NB4 (cell line): Measurements from ENCODE around the gene CFAP100.

ENCODE experiments used
- DNase-seq: peaks from one replicate; pipeline ENCODE4 v3.0.0; 2010; ENCODE audit warnings: low read depth
- H3K4me3 ChIP-seq: one replicate; pipeline ENCODE4 v1.5.1; 2011; ENCODE audit warnings: mild to moderate bottlenecking, low read depth, low read length, moderate library complexity
- MYC ChIP-seq: IDR thresholded peaks from 2 replicates; pipeline ENCODE4 v1.6.1; 2011; ENCODE audit warnings: low read depth, low read length
- POLR2A ChIP-seq: IDR thresholded peaks from 2 replicates; pipeline ENCODE4 v1.6.1; 2011; ENCODE audit warnings: mild to moderate bottlenecking; ENCODE audit not compliant: insufficient read length; ENCODE audit errors: extremely low read depth
- TF ChIP-seq, protein P1 (sequence below): IDR thresholded peaks from 2 replicates; pipeline ENCODE4 v1.6.1; 2011; ENCODE audit warnings: low read depth, low read length
- TF ChIP-seq, protein P2 (sequence below): IDR thresholded peaks from one replicate; pipeline ENCODE4 v1.5.1; 2012; ENCODE audit warnings: low read depth, low read length

CFAP100 gene

DNA sequence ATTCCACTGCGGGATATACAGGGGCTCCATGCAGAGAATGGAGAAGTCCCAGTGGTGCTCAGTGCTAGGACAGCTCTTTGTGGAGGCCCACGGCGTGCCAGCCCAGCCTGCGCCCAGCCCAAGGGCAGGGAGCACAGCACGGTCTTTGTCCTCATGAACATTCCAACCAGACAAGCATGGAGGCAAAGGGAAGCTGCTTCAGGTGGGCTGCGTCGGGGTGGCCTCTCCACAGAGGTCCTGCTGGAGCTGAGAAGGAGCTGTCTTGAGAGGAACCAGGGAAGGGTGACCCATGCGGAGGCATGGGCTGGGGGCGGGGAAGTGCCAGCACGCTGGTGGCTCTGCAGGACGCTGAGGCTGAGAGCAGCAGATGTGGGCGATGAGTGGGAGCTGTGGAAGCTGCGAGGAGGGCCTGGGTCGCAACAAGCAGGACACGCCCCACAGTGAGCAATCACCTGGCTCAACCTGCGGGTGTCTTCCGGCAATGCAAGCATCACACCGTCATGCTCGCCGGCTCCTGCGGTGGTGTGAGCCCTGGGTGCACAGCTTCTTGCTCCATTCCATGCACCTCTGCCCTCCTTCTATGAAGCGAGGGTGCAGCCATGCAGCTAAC is 23.5 kb upstream of the CFAP100 start:
- no peak overlapping the region for H3K4me3 ChIP-seq
- TF ChIP-seq MYC: no peak
- TF ChIP-seq, protein P1, sequence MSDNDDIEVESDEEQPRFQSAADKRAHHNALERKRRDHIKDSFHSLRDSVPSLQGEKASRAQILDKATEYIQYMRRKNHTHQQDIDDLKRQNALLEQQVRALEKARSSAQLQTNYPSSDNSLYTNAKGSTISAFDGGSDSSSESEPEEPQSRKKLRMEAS: no peak
- TF ChIP-seq, protein P2, sequence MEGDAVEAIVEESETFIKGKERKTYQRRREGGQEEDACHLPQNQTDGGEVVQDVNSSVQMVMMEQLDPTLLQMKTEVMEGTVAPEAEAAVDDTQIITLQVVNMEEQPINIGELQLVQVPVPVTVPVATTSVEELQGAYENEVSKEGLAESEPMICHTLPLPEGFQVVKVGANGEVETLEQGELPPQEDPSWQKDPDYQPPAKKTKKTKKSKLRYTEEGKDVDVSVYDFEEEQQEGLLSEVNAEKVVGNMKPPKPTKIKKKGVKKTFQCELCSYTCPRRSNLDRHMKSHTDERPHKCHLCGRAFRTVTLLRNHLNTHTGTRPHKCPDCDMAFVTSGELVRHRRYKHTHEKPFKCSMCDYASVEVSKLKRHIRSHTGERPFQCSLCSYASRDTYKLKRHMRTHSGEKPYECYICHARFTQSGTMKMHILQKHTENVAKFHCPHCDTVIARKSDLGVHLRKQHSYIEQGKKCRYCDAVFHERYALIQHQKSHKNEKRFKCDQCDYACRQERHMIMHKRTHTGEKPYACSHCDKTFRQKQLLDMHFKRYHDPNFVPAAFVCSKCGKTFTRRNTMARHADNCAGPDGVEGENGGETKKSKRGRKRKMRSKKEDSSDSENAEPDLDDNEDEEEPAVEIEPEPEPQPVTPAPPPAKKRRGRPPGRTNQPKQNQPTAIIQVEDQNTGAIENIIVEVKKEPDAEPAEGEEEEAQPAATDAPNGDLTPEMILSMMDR: no peak
- TF ChIP-seq POLR2A: no peak
- DNase-seq: no peak

DNA sequence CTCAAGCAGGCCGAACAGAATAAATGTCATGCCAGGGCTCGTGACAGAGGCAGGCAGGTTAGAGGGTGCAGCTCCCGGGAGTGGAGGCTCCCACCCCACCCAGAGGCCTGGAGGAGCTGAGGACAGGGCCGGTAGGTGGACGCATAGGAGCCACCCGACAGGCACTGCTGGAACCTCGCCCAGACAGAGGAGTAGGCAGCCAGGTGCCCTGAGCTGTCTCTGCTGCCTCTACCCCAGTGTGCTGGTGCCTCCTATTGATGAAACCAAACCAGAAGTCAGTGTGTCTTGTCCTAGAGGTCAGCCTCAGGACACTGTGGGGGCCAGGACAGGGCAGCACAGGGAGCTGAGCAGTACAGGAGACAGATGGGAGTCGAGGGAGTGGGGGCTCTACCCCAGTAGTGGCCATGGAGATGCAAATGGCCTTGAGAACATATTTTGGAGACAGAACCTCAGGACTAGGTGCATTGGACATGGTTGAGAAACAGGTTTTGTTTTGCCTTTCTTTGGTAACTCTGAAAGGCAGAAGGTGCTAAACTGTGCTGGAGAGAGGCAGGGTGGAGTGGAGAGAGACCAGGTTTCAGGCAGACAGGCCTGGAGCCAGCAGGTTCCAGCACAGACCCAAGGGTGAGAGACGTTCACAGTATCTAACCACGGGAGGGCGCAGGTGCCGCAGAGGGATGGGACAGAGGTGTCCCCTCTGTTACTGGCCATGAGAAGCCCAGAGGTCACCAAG is 22.1 kb upstream of the CFAP100 start:
- TF ChIP-seq, protein P1: no peak
- TF ChIP-seq POLR2A (no peak), MYC (no peak)
- TF ChIP-seq, protein P2: no peak
- no peak overlapping the region for H3K4me3 ChIP-seq
- no peak for DNase-seq

DNA sequence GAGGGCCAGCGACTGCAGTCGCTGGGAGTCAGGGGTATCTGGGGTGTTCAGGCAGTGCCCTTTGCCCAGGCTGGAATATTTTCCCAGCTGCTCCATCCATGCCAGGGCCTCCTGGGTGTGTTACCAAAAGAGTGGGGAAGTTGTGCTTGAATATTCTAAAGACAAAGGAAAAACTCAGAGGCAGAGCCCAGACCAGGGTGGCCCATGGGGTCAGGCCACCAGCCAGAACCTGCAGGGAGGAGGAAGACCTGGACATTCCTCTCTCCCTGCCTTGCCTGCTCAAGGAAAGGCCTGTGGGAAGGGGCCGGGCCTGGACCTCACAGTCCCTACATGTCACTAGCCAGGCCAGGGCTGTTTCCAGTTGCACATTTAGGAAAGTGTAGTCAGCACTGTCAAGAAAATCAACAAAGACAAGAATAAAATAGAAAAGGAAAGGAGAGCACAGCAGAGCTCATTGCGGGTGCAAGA is 21.5 kb upstream of the CFAP100 start:
- TF ChIP-seq, protein P2: no peak
- no peak for TF ChIP-seq MYC
- TF ChIP-seq POLR2A: no peak
- TF ChIP-seq, protein P1: no peak
- no peak overlapping the region for H3K4me3 ChIP-seq
- no peak for DNase-seq

DNA sequence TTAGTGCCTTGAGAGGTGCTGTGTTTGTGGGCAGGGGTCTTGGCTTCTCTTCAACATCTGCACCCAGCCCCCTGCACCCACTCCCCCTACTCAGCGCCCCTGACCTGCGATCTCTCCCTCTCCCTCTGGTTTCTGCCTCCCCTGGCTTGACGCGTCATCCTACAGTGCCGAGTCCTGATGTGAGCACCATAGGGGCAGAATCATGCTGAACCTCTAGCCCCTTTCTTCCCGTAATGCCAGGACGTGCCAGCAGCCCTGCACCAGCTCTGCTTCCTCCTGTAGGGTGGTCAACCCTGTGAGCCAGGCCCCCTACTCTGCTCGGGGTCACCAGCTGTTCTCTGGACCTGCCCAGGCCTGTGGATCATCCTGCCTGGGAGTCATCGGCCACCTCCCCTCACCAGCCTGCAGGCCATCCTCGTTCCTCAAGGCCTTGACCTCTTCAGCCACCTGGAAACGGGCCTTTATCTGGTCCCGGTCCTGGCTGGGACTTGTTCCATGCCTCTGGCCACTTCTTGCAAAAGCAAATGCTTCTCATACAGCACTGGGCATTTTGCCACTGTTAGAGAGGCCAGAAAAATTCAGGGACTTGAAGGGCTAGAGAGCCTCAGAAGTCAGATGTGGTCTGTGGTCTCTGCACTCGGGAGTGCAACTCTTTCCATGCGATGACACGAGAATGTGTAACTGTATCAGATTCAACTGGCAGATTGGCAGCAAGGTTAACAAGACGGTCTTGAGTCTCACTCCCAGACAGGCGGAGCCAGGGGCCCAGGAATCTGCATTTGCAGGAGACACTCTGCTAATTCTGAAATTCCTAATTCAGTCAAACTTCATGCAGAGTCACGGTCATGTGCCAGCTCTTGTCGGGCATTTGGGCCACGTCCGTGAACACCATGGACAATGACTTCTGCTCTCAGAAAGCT is 20.8 kb upstream of the CFAP100 start:
- no peak overlapping the region for H3K4me3 ChIP-seq
- TF ChIP-seq MYC: no peak
- TF ChIP-seq, protein P1: no peak
- TF ChIP-seq, protein P2: no peak
- TF ChIP-seq POLR2A: no peak
- DNase-seq: no peak

DNA sequence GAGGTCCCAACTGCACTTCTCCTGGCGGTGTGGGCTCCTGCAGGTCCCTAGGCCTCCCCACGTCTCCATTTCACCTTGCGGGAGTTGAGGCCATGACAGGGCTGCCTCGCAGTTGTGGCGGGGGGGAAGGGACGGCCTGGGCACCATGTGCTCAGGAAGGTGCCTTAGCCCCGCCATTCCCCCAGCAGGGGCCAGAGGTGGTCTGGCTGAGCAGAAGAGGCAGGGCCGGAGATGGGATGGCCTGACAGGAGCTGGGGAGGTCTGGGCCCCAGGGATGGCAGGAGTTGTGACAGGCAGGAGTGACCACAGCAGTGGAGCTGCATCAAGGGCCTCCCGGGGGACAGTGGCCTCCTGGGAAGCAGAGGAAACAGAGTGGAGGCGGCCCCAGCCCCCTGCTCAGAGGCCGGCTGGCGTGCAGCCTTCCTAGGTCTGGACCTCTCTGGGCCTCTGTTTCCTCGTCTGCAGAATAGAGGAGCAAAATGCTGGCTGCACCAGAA is 18.8 kb upstream of the CFAP100 start:
- DNase-seq: no peak
- TF ChIP-seq POLR2A: no peak
- TF ChIP-seq, protein P2: no peak
- no peak for TF ChIP-seq MYC
- TF ChIP-seq, protein P1: no peak
- H3K4me3 ChIP-seq: no peak overlapping the region
